K562 (cell line): ENCODE data around the gene UBE2E2. TPM values are rescaled to one million over a fixed set of nuclear protein-coding genes. Genes with fewer than 3 reads are reported as not detected.

Experiments
- ATAC-seq: fragments of 200-7000 bp; cut with Tn5 transposase; 3 replicates; pipeline ENCODE4 v1.9.1; 2020; ENCODE audit warnings: moderate library complexity
- BruUV-seq: library from RNA; stranded (reverse); fragments of 400-500 nt; replicated peaks from 2 replicates; lab custom pipeline; 2021; lab: Mats Ljungman, UMichigan
- CTCF ChIA-PET: fragments of 300-600 bp; formaldehyde crosslinking; extraction: SDS; loops from one replicate; lab custom pipeline; 2021; ENCODE audit warnings: low intra/inter-chr PET ratio; lab: Yijun Ruan, JAX
- POLR2A ChIA-PET: fragments of 300-600, 350-650 bp; sonication (Branson Sonifier 250); formaldehyde crosslinking; extraction: SDS; loops from one replicate; lab custom pipeline; 2021; ENCODE audit warnings: antibody characterized with exemption, inconsistent platforms; lab: Yijun Ruan, JAX
- DNase-seq, 4 experiments: peaks; one replicate each; pipeline versions ENCODE4 v3.0.0 to v3.0.0-alpha.2; 2011 to 2018; ENCODE audit warnings: low spot score in 3 of 4, mixed read lengths in 3 of 4; ENCODE audit errors: extremely low read depth in 1 of 4
- FAIRE-seq: peaks from 2 replicates; lab custom pipeline; 2011; peaks lifted over from hg19 to GRCh38; lab: Jason Lieb, UNC
- H2AFZ ChIP-seq: 2 replicates; pipeline ENCODE4 v1.6.0; 2011; ENCODE audit warnings: low read depth, low read length, control low read depth, inconsistent platforms
- H3K27ac ChIP-seq: fragments of 200-600 bp; 3 replicates; pipeline ENCODE4 v1.8.0; 2011; ENCODE audit warnings: low read depth, mild to moderate bottlenecking, control low read depth, inconsistent platforms, low read length, moderate library complexity, mixed read lengths; ENCODE audit errors: extremely low read depth
- H3K27me3 ChIP-seq, 2 experiments: fragments of 300-600 bp in 1 of 2; 2 replicates in 1 of 2; 3 replicates in 1 of 2; pipeline versions ENCODE4 v1.6.0 to v1.8.0; 2011; ENCODE audit warnings: inconsistent platforms in 2 of 2, low read length in 2 of 2, mild to moderate bottlenecking in 1 of 2, mixed read lengths in 1 of 2, moderate library complexity in 1 of 2; ENCODE audit not compliant: control insufficient read depth in 2 of 2, insufficient read depth in 2 of 2
- H3K36me3 ChIP-seq: fragments of 300-600 bp; 3 replicates; pipeline ENCODE4 v1.8.0; 2011; ENCODE audit warnings: mild to moderate bottlenecking, low read length, inconsistent platforms; ENCODE audit not compliant: control insufficient read depth, insufficient read depth
- H3K4me1 ChIP-seq, 2 experiments: fragments of 200-600 bp in 1 of 2; replicated peaks in 1 of 2; 2 replicates in 1 of 2; 3 replicates in 1 of 2; pipeline versions ENCODE4 v1.5.1 to v1.8.0; 2011; ENCODE audit warnings: inconsistent platforms in 2 of 2, low read length in 2 of 2, mild to moderate bottlenecking in 1 of 2, mixed read lengths in 1 of 2, moderate library complexity in 1 of 2; ENCODE audit not compliant: control insufficient read depth in 2 of 2, insufficient read depth in 2 of 2
- H3K4me2 ChIP-seq: 2 replicates; pipeline ENCODE4 v1.6.1; 2011; ENCODE audit warnings: low read length, control low read depth, inconsistent platforms, mixed read lengths; ENCODE audit not compliant: insufficient read depth
- H3K4me3 ChIP-seq: fragments of 200-600 bp; sonication (generic), shearing (Covaris generic); 2 replicates; pipeline ENCODE4 v1.5.1; 2016; ENCODE audit warnings: control low read depth, inconsistent platforms
- H3K79me2 ChIP-seq: fragments of 200-600 bp; 3 replicates; pipeline ENCODE4 v1.8.0; 2011; ENCODE audit warnings: low read length, inconsistent platforms; ENCODE audit not compliant: control insufficient read depth, insufficient read depth
- H3K9ac ChIP-seq, 2 experiments: 2 replicates each; pipeline versions ENCODE4 v1.6.0 to v1.6.1; 2011; ENCODE audit warnings: low read depth in 2 of 2, low read length in 2 of 2, control low read depth in 1 of 2, inconsistent platforms in 1 of 2, mild to moderate bottlenecking in 1 of 2, mixed read lengths in 1 of 2; ENCODE audit not compliant: insufficient read depth in 1 of 2
- H3K9me1 ChIP-seq: one replicate; pipeline ENCODE4 v1.6.0; 2011; ENCODE audit warnings: inconsistent platforms, mild to moderate bottlenecking, low read length, moderate library complexity; ENCODE audit not compliant: control insufficient read depth, insufficient read depth
- H3K9me3 ChIP-seq: replicated peaks from 2 replicates; pipeline ENCODE4 v1.5.1; 2011; ENCODE audit warnings: low read depth, low read length, inconsistent platforms; ENCODE audit not compliant: control insufficient read depth, insufficient read depth
- H4K20me1 ChIP-seq: replicated peaks from 2 replicates; pipeline ENCODE4 v1.6.1; 2011; ENCODE audit warnings: low read length, inconsistent platforms, mixed read lengths; ENCODE audit not compliant: control insufficient read depth, insufficient read depth
- MECOM ChIP-seq: fragments of 250-450 bp; sonication (Bioruptor Pico); IDR thresholded peaks from 2 replicates; pipeline ENCODE4 v1.8.0; 2022; ENCODE audit warnings: inconsistent platforms
- PHTF2 ChIP-seq: fragments of 250-450 bp; sonication (Bioruptor Pico); IDR thresholded peaks from 2 replicates; pipeline ENCODE4 v1.5.0; 2021; ENCODE audit warnings: mild to moderate bottlenecking
- SIN3A ChIP-seq, 2 experiments: fragments of 150-350 bp in 1 of 2; IDR thresholded peaks; 2 replicates each; pipeline ENCODE4 v1.6.1; 2011 to 2016; ENCODE audit warnings: borderline replicate concordance in 2 of 2, low read depth in 2 of 2, low read length in 2 of 2, mild to moderate bottlenecking in 2 of 2, moderate library complexity in 2 of 2; ENCODE audit not compliant: control insufficient read depth in 1 of 2
- ZBTB7A ChIP-seq: IDR thresholded peaks from 2 replicates; pipeline ENCODE4 v1.6.1; 2011; ENCODE audit warnings: low read depth, mild to moderate bottlenecking, low read length, moderate library complexity, borderline replicate concordance; ENCODE audit not compliant: control insufficient read depth
- ZKSCAN8 ChIP-seq: fragments of 200-800 bp; sonication (Bioruptor generic); IDR thresholded peaks from 2 replicates; pipeline ENCODE4 v1.6.1; 2016; ENCODE audit warnings: missing genetic modification characterization, missing compliant biosample characterization
- ZNF12 ChIP-seq: sonication (generic); formaldehyde crosslinking; IDR thresholded peaks from 2 replicates; pipeline ENCODE4 v1.4.0; 2020; ENCODE audit warnings: mild to moderate bottlenecking, missing genetic modification reagents
- ZNF3 ChIP-seq: fragments of 250-450 bp; sonication (Bioruptor Pico); IDR thresholded peaks from 2 replicates; pipeline ENCODE4 v1.5.0; 2021; ENCODE audit warnings: mild to moderate bottlenecking, moderate library complexity
- WGBS: fragments of 100-300 bp; shearing (Covaris generic); methylation state at CpG from one replicate; pipeline ENCODE4 v1.1.6; 2016; ENCODE audit warnings: low coverage, mixed read lengths; ENCODE audit not compliant: insufficient coverage; ENCODE audit errors: missing lambda C conversion rate; 5-methylcytosine and 5-hydroxymethylcytosine counted together
- in situ Hi-C: fragments of 300-500 bp; cut with MboI; formaldehyde crosslinking; loops from 4 replicates; pipeline ENCODE4 v1.15.0; 2018; ENCODE audit warnings: inconsistent platforms, mixed read lengths
- intact Hi-C: fragments of 100-400 bp; cut with micrococcal nuclease; formaldehyde crosslinking; loops from 2 replicates; pipeline ENCODE4 v1.14.2; 2022
- polyA plus RNA-seq, 8 experiments: library from polyadenylated mRNA; depleted of rRNA in 4 of 8; stranded (reverse) in 5 of 8; unstranded in 3 of 8; fragments of >200 nt; fragmentation: Nextera tagmentation in 2 of 8; fragmentation: Illumina TruSeq in 1 of 8; extraction: Ambion mirVana in 2 of 8; extraction: Trizol in 1 of 8; gene quantifications; 2 replicates each; pipeline versions ENCODE4 v1.2.1 to v1.2.3, GENCODE V29; 2011 to 2014; ENCODE audit warnings: inconsistent platforms in 1 of 8, missing spikeins in 1 of 8
- total RNA-seq, 7 experiments: library from RNA; depleted of rRNA in 6 of 7; stranded (reverse); fragments of >200 nt in 6 of 7; fragmentation: Illumina TruSeq in 2 of 7; extraction: Trizol in 2 of 7; gene quantifications; 2 replicates each; pipeline versions ENCODE4 v1.2.1 to v1.2.3, GENCODE V29; 2011 to 2021; ENCODE audit warnings: low replicate concordance in 1 of 7
- TF ChIP-seq, protein P1 (sequence below), 2 experiments: fragments of 450-650 bp in 1 of 2; sonication (generic) in 1 of 2; formaldehyde crosslinking in 1 of 2; IDR thresholded peaks; 2 replicates each; pipeline versions ENCODE4 v1.7.1 to v1.9.0; 2016 to 2022; ENCODE audit warnings: inconsistent platforms in 1 of 2, mild to moderate bottlenecking in 1 of 2, missing genetic modification reagents in 1 of 2

The UBE2E2 gene
- total and polyA plus RNA-seq, 9 of the 15 experiments (the other 6 are each of a cell fraction or from before 2014, with no cell fraction given), result 0.22 to 5.1 (median 1.9) TPM

DNA sequence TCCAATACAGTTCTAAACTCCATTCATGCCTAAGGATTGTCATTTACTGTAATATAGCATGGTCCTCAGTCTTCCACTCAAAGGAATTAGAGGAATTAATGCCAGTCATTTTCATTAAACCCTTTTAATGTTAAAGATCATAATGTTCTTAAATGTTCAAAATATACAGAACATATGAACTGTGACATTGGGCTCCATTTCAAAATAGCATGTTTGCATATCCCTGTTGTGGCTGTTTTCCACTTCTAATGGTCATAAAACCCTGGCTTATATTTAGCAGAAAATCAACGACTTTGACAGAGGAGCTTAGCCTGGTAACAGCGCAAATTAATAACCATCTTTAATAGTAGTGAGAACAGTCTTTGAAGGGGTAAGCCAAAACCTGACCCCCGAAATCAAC lies 260.7 kb downstream of the UBE2E2 start:
- no peak overlapping the region for H2AFZ ChIP-seq
- DNase-seq (no peak), ATAC-seq (no peak), FAIRE-seq (no peak)
- WGBS, result 0% methylated on average over 3 of the region's 3 CpGs
- no peaks in the 10 kb centered on the region for H3K36me3 ChIP-seq
- no peaks in the 10 kb centered on the region for H3K9me1 ChIP-seq
- H3K4me3 ChIP-seq, result no peak overlapping the region
- no peaks in the 10 kb centered on the region for H3K27me3 ChIP-seq
- no peaks in the 10 kb centered on the region for H4K20me1 ChIP-seq
- H3K4me1 ChIP-seq, result no peaks in the 10 kb centered on the region
- intact Hi-C loops (no loop called here), in situ Hi-C loops (no loop called here)
- no peak overlapping the region for H3K9ac ChIP-seq
- no peaks in the 10 kb centered on the region for H3K79me2 ChIP-seq
- TF ChIP-seq PHTF2 (CRISPR knock-in tag) (no peak), ZNF12 (CRISPR knock-in tag) (no peak), MECOM (no peak), ZBTB7A (no peak), ZKSCAN8 (CRISPR knock-in tag) (no peak), ZNF3 (CRISPR knock-in tag) (no peak)
- no peak overlapping the region for H3K4me2 ChIP-seq
- BruUV-seq, result no TSS peak
- ChIA-PET CTCF (no interaction called here), POLR2A (no interaction called here)
- H3K27ac ChIP-seq, result no peak overlapping the region
- H3K9me3 ChIP-seq, result no peaks in the 10 kb centered on the region; the same call in 1 of the 2 replicates

DNA sequence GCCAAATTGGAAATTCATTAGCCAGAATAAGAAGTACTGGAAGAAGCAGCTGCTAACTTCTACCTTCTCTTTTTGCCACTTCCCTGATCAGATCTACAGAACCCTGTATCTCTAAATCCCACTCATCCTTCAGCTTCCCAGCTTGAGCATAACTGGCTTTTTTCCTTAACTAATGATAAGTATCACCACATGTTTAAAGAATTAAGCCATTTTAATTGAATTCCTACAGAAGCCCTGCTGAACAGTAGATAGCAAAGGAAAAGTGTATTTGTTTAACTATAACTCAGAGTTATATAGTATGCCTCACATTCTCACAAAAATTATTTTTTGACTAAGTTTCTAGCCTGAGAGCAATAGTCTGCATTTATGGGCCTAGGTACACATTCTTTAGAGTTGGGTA lies 262.4 kb downstream of the UBE2E2 start:
- no peaks in the 10 kb centered on the region for H3K9me1 ChIP-seq
- H3K9ac ChIP-seq, result no peak overlapping the region
- POLR2A ChIA-PET, result interaction anchor here (0.6 kb wide), 1 partner anchor 87 kb away, joined by 3 read pairs; no protein-coding TSS in a partner anchor
- no peaks in the 10 kb centered on the region for H3K79me2 ChIP-seq
- H4K20me1 ChIP-seq, result no peaks in the 10 kb centered on the region
- no peak overlapping the region for H3K4me2 ChIP-seq
- CTCF ChIA-PET, result no interaction called here
- no peak overlapping the region for H3K27ac ChIP-seq
- H3K9me3 ChIP-seq, result no peaks in the 10 kb centered on the region
- DNase-seq (no peak), ATAC-seq (no peak), FAIRE-seq (no peak)
- no TSS peak for BruUV-seq
- no peak overlapping the region for H2AFZ ChIP-seq
- no peak overlapping the region for H3K4me3 ChIP-seq
- H3K4me1 ChIP-seq, result no peaks in the 10 kb centered on the region
- H3K27me3 ChIP-seq, result no peaks in the 10 kb centered on the region
- no peaks in the 10 kb centered on the region for H3K36me3 ChIP-seq
- intact Hi-C loops (no loop called here), in situ Hi-C loops (no loop called here)
- no peak for TF ChIP-seq SIN3A (IDR thresholded peaks at IDR 0.05; ENCODE audit: borderline replicate concordance in 2 of 2, control insufficient read depth in 1 of 2, low read depth in 2 of 2, low read length in 2 of 2)
- TF ChIP-seq, protein P1, sequence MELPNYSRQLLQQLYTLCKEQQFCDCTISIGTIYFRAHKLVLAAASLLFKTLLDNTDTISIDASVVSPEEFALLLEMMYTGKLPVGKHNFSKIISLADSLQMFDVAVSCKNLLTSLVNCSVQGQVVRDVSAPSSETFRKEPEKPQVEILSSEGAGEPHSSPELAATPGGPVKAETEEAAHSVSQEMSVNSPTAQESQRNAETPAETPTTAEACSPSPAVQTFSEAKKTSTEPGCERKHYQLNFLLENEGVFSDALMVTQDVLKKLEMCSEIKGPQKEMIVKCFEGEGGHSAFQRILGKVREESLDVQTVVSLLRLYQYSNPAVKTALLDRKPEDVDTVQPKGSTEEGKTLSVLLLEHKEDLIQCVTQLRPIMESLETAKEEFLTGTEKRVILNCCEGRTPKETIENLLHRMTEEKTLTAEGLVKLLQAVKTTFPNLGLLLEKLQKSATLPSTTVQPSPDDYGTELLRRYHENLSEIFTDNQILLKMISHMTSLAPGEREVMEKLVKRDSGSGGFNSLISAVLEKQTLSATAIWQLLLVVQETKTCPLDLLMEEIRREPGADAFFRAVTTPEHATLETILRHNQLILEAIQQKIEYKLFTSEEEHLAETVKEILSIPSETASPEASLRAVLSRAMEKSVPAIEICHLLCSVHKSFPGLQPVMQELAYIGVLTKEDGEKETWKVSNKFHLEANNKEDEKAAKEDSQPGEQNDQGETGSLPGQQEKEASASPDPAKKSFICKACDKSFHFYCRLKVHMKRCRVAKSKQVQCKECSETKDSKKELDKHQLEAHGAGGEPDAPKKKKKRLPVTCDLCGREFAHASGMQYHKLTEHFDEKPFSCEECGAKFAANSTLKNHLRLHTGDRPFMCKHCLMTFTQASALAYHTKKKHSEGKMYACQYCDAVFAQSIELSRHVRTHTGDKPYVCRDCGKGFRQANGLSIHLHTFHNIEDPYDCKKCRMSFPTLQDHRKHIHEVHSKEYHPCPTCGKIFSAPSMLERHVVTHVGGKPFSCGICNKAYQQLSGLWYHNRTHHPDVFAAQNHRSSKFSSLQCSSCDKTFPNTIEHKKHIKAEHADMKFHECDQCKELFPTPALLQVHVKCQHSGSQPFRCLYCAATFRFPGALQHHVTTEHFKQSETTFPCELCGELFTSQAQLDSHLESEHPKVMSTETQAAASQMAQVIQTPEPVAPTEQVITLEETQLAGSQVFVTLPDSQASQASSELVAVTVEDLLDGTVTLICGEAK (IDR thresholded peaks at IDR 0.05), result no peak
- TF ChIP-seq, protein P1 (CRISPR knock-in tag; IDR thresholded peaks at IDR 0.05), result no peak
